Trophoblast cell (in vitro differentiated cells and primary cell): ENCODE results near the gene NFYA. TPM values are rescaled to one million over a fixed set of nuclear protein-coding genes. Genes with fewer than 3 reads are reported as not detected.

Experiments
- DNase-seq, 2 donors: peaks; one replicate each; pipeline ENCODE4 v3.0.0-alpha.2; 2016
- H2AFZ ChIP-seq: 2 replicates; pipeline ENCODE4 v1.6.1; 2013; ENCODE audit warnings: low read length, moderate library complexity, mild to moderate bottlenecking; ENCODE audit not compliant: insufficient read depth, poor library complexity
- H2AK5ac ChIP-seq: 2 replicates; pipeline ENCODE4 v1.6.1; 2013; ENCODE audit warnings: mild to moderate bottlenecking, low read length
- H2BK120ac ChIP-seq: 2 replicates; pipeline ENCODE4 v1.6.1; 2013; ENCODE audit warnings: low read length, mild to moderate bottlenecking, moderate library complexity; ENCODE audit not compliant: insufficient read depth, poor library complexity
- H2BK12ac ChIP-seq: 2 replicates; pipeline ENCODE4 v1.6.1; 2013; ENCODE audit warnings: mild to moderate bottlenecking, low read length, moderate library complexity
- H2BK5ac ChIP-seq: 2 replicates; pipeline ENCODE4 v1.6.1; 2013; ENCODE audit warnings: low read length, low read depth, moderate library complexity, mild to moderate bottlenecking; ENCODE audit not compliant: poor library complexity
- H3K14ac ChIP-seq: 2 replicates; pipeline ENCODE4 v1.6.1; 2013; ENCODE audit warnings: mild to moderate bottlenecking, low read length
- H3K18ac ChIP-seq: 2 replicates; pipeline ENCODE4 v1.6.1; 2013; ENCODE audit warnings: mild to moderate bottlenecking, low read length
- H3K23ac ChIP-seq: 2 replicates; pipeline ENCODE4 v1.6.1; 2013; ENCODE audit warnings: low read length
- H3K27ac ChIP-seq: 2 replicates; pipeline ENCODE4 v1.5.1; 2013; ENCODE audit warnings: low read depth, mild to moderate bottlenecking, inconsistent platforms, low read length, moderate library complexity
- H3K27me3 ChIP-seq: 2 replicates; pipeline ENCODE4 v1.6.1; 2013; ENCODE audit warnings: inconsistent platforms, mild to moderate bottlenecking, low read length, moderate library complexity; ENCODE audit not compliant: insufficient read depth
- H3K36me3 ChIP-seq, 2 experiments: 1 replicate in 1 of 2; 2 replicates in 1 of 2; pipeline ENCODE4 v1.6.1; 2013; ENCODE audit warnings: low read length in 2 of 2, mild to moderate bottlenecking in 2 of 2, moderate library complexity in 1 of 2; ENCODE audit not compliant: insufficient read depth in 2 of 2, control insufficient read depth in 1 of 2
- H3K4ac ChIP-seq: 2 replicates; pipeline ENCODE4 v1.6.1; 2013; ENCODE audit warnings: low read depth, mild to moderate bottlenecking, low read length, moderate library complexity
- H3K4me1 ChIP-seq, 2 experiments: 1 replicate in 1 of 2; 2 replicates in 1 of 2; pipeline ENCODE4 v1.6.1; 2013; ENCODE audit warnings: low read length in 2 of 2, mild to moderate bottlenecking in 2 of 2, moderate library complexity in 1 of 2; ENCODE audit not compliant: insufficient read depth in 2 of 2, control insufficient read depth in 1 of 2
- H3K4me2 ChIP-seq: 2 replicates; pipeline ENCODE4 v1.6.1; 2013; ENCODE audit warnings: inconsistent platforms, mild to moderate bottlenecking, low read length, moderate library complexity
- H3K4me3 ChIP-seq: 2 replicates; pipeline ENCODE4 v1.5.1; 2013; ENCODE audit warnings: mild to moderate bottlenecking, low read depth, low read length, inconsistent platforms
- H3K79me1 ChIP-seq: one replicate; pipeline ENCODE4 v1.6.1; 2013; ENCODE audit warnings: low read length
- H3K79me2 ChIP-seq: 2 replicates; pipeline ENCODE4 v1.6.1; 2013; ENCODE audit warnings: low read length, mild to moderate bottlenecking; ENCODE audit not compliant: control insufficient read depth, insufficient read depth, poor library complexity
- H3K9ac ChIP-seq: 2 replicates; pipeline ENCODE4 v1.6.1; 2013; ENCODE audit warnings: mild to moderate bottlenecking, low read length
- H3K9me3 ChIP-seq: 2 replicates; pipeline ENCODE4 v1.6.1; 2013; ENCODE audit warnings: low read depth, mild to moderate bottlenecking, control low read depth, inconsistent platforms, low read length; ENCODE audit not compliant: insufficient read depth
- H4K12ac ChIP-seq: 2 replicates; pipeline ENCODE4 v1.6.1; 2013; ENCODE audit warnings: low read depth, mild to moderate bottlenecking, low read length, moderate library complexity
- H4K8ac ChIP-seq: 2 replicates; pipeline ENCODE4 v1.6.1; 2013; ENCODE audit warnings: low read depth, mild to moderate bottlenecking, low read length, moderate library complexity
- H4K91ac ChIP-seq: one replicate; pipeline ENCODE4 v1.6.1; 2013; ENCODE audit warnings: low read depth, mild to moderate bottlenecking, low read length, moderate library complexity
- WGBS: extraction: QIAGEN DNeasy Blood & Tissue Kit; methylation state at CpG from one replicate; pipeline ENCODE4 v1.1.7; 2013; ENCODE audit warnings: missing lambda C conversion rate; ENCODE audit not compliant: insufficient read length, insufficient coverage; ENCODE audit errors: extremely low coverage; 5-methylcytosine and 5-hydroxymethylcytosine counted together
- polyA plus RNA-seq: library from polyadenylated mRNA; stranded (reverse); fragments of 200-250 nt; gene quantifications from 2 replicates; pipeline ENCODE4 v1.2.3, GENCODE V29; 2013

NFYA gene
- polyA plus RNA-seq: 39.9 and 41.2 TPM in 2 replicates

DNA sequence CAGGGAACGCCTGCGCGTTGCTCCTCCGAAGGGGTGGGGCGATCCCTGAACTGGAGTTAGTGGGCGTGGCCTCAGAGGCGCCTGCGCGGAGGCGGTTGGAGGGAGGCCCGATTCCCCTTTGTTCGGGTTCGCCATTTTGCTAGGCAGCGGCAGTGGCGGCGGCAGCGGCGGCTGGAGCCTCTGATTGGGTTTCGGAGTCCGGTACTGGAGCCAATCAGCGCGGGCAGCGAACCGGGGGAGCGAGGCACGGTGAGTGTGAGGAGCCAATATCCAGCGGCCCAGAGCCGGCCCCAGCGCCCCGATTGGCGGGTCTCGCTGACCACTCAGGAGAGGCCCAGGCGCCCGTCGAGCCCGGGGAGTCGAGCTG, at the start of gene NFYA:
Gene NFYA (plus strand): TSS at position 139 of the 367 bp plus-strand sequence. CDS start 6,116 bp downstream, outside the sequence.
- H3K14ac ChIP-seq: peak within 1 kb of the TSS; percentile 100
- H4K8ac ChIP-seq: peak within 1 kb of the TSS; percentile 98
- DNase-seq: no peak
- peaks cover 19% of the 10 kb centered on the region for H3K79me1 ChIP-seq
- H3K36me3 ChIP-seq: peaks cover 0 to 2% of the 10 kb centered on the region in 2 experiments
- peak within 1 kb of the TSS; percentile 100 for H4K12ac ChIP-seq
- H3K9ac ChIP-seq: peak within 1 kb of the TSS; percentile 95
- H3K27me3 ChIP-seq: no peaks in the 10 kb centered on the region
- H2AFZ ChIP-seq: peak within 1 kb of the TSS; percentile 100
- no peaks in the 10 kb centered on the region for H3K9me3 ChIP-seq
- H3K27ac ChIP-seq: peak within 1 kb of the TSS; percentile 90
- H3K79me2 ChIP-seq: peaks cover 21% of the 10 kb centered on the region
- peak within 1 kb of the TSS; percentile 100 for H2AK5ac ChIP-seq
- peaks cover 2 to 4% of the 10 kb centered on the region in 2 experiments for H3K4me1 ChIP-seq
- WGBS: no CpG with 5 or more reads among the region's 37 CpGs
- H3K4ac ChIP-seq: peak within 1 kb of the TSS; percentile 100
- peak within 1 kb of the TSS; percentile 99 for H2BK5ac ChIP-seq
- H3K4me2 ChIP-seq: peak within 1 kb of the TSS; percentile 95
- peak within 1 kb of the TSS; percentile 52 for H2BK12ac ChIP-seq
- H3K23ac ChIP-seq: no peak within 1 kb of the TSS
- H3K18ac ChIP-seq: peak within 1 kb of the TSS; percentile 100
- H4K91ac ChIP-seq: peak within 1 kb of the TSS; percentile 100
- H2BK120ac ChIP-seq: peak within 1 kb of the TSS; percentile 100
- peak within 1 kb of the TSS; percentile 91 for H3K4me3 ChIP-seq

DNA sequence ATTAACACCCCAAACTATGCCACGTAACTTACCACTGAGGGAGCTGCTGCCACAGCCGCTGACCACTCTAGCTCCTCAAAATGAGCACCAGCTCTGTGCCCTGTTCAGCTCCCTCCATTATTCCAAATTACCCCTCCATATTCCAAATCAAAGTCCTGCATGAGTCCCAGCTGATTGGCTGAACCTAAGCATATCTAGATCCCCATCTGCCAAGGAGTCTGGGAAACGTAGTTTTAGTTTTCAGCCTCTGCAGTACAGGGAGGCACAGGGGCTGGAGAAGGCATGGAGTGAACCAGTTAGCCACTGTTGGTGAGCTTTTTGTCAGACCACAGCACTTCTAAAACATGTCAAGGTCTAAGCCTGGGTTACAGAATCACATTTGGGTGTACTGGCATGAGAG, 49.7 kb upstream of the NFYA start:
- Histone ChIP-seq H3K9ac (no peak overlapping the region), H2AFZ (no peak overlapping the region), H3K79me2 (peaks cover under 1% of the 10 kb centered on the region), H3K9me3 (no peaks in the 10 kb centered on the region), H2BK120ac (no peak overlapping the region), H2BK12ac (no peak overlapping the region), H3K27me3 (no peaks in the 10 kb centered on the region), H2AK5ac (no peak overlapping the region), H3K4me3 (no peak overlapping the region), H4K12ac (no peak overlapping the region), H2BK5ac (no peak overlapping the region), H4K8ac (no peak overlapping the region), H3K4me1 (peaks cover under 1% of the 10 kb centered on the region in 2 experiments), H4K91ac (no peak overlapping the region), H3K79me1 (peaks cover 1% of the 10 kb centered on the region), H3K36me3 (no peaks in the 10 kb centered on the region), H3K14ac (no peak overlapping the region), H3K18ac (no peak overlapping the region), H3K23ac (no peak overlapping the region), H3K4me2 (no peak overlapping the region), H3K4ac (no peak overlapping the region), H3K27ac (no peak overlapping the region)
- no peak for DNase-seq
- WGBS: no CpG with 5 or more reads among the region's 3 CpGs

DNA sequence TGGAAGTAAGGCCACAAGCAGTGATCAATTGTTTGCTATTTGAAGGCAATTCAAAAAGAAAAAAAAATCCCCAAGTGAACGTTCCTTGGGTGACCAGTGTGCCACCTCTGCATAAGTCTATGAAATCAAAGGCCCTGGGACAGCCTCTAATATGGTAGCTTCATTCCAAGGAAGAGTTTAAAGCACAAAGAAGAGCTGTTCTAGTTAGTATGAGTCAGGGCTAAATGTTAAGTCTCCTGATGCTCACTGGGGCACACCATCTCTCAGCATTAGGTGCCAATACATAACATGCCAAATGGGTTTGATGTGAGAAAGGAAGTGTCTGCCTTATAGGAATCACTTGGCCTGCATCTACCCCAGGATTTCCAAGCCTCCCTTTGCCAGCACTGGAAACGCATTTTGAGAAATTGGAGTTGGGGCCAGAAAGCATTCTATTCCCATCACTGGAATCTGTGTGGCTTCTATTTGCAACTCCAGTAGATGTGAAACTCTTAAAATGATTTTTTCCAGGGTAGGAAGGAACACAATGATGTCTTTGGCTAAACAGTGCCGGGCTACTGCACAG, 46.7 kb upstream of the NFYA start:
- Histone ChIP-seq H4K12ac (no peak overlapping the region), H4K91ac (no peak overlapping the region), H2AFZ (no peak overlapping the region), H4K8ac (no peak overlapping the region), H3K79me2 (peaks cover 4% of the 10 kb centered on the region), H3K4me2 (no peak overlapping the region), H2AK5ac (no peak overlapping the region), H3K27me3 (no peaks in the 10 kb centered on the region), H3K18ac (no peak overlapping the region), H3K79me1 (peaks cover 5% of the 10 kb centered on the region), H2BK5ac (no peak overlapping the region), H3K14ac (no peak overlapping the region), H2BK12ac (no peak overlapping the region), H3K23ac (no peak overlapping the region), H3K9me3 (no peaks in the 10 kb centered on the region), H3K36me3 (no peaks in the 10 kb centered on the region), H3K9ac (no peak overlapping the region), H3K4me1 (peaks cover 5 to 9% of the 10 kb centered on the region in 2 experiments), H3K4me3 (no peak overlapping the region), H3K27ac (no peak overlapping the region), H3K4ac (no peak overlapping the region), H2BK120ac (no peak overlapping the region)
- no peak for DNase-seq
- WGBS: no CpG with 5 or more reads among the region's 3 CpGs

DNA sequence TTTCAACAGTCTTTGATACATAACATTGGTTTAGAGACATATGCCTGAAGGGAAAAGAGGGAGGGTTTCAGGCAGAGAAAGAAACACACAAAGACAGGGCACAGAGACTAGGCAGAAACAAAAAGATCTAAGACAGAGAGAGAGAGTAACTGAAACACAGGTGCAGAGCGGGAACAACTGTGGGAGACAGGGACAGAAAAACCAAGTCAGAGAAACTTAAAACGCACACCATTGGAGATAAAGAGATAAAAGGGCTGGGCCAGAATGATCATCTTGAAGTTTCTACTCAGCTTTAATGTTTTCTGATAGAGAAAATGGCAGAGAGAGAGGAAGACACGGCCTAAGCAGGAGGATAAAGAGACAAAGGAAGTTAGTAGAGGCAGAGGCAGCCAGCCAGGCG, 45.5 kb upstream of the NFYA start:
- no CpG with 5 or more reads among the region's 4 CpGs for WGBS
- H3K79me1 ChIP-seq: peaks cover 5% of the 10 kb centered on the region
- no peak overlapping the region for H2BK12ac ChIP-seq
- H3K36me3 ChIP-seq: no peaks in the 10 kb centered on the region
- peak overlapping the region; percentile 77 for H3K4me2 ChIP-seq
- no peak for DNase-seq
- H3K18ac ChIP-seq: peak overlapping the region; percentile 3
- H3K79me2 ChIP-seq: peaks cover 4% of the 10 kb centered on the region
- H3K9me3 ChIP-seq: no peaks in the 10 kb centered on the region
- no peaks in the 10 kb centered on the region for H3K27me3 ChIP-seq
- peak overlapping the region; percentile 33 for H2AK5ac ChIP-seq
- peak overlapping the region; percentile 56 for H4K12ac ChIP-seq
- no peak overlapping the region for H4K91ac ChIP-seq
- H3K27ac ChIP-seq: no peak overlapping the region
- peak overlapping the region; percentile 80 for H2AFZ ChIP-seq
- no peak overlapping the region for H3K14ac ChIP-seq
- no peak overlapping the region for H2BK5ac ChIP-seq
- H3K4me1 ChIP-seq: peaks cover 5 to 9% of the 10 kb centered on the region in 2 experiments
- H3K4me3 ChIP-seq: no peak overlapping the region
- no peak overlapping the region for H3K9ac ChIP-seq
- H4K8ac ChIP-seq: peak overlapping the region; percentile 75
- H3K4ac ChIP-seq: no peak overlapping the region
- H3K23ac ChIP-seq: no peak overlapping the region
- H2BK120ac ChIP-seq: no peak overlapping the region
